ENCODE data around the gene CYP21A2.
"Not testable (repeated sequence)": the region's sequence is repeated elsewhere in the genome, so short reads cannot be mapped to it uniquely, and the experiment has no call there.

CYP21A2 gene

GRCh38 chr6:32035283-32036013 lies 2.8 kb upstream of the CYP21A2 start:
- DNase-seq, result not testable (repeated sequence)

- DNase-seq, result not testable (repeated sequence)
These were observed 1.1 kb upstream of the CYP21A2 start for GRCh38 chr6:32037136-32037535.

GRCh38 chr6:32038878-32039277 lies 663 bp downstream of the CYP21A2 start:
- DNase-seq, result not testable (repeated sequence)

GRCh38 chr6:32039321-32040274 lies 1.4 kb downstream of the CYP21A2 start:
- DNase-seq, result not testable (repeated sequence)

- DNase-seq, result not testable (repeated sequence)
These were observed 2.3 kb downstream of the CYP21A2 start for GRCh38 chr6:32040299-32041049.

GRCh38 chr6:32041050-32041321 lies 2.8 kb downstream of the CYP21A2 start:
- DNase-seq, result not testable (repeated sequence)

GRCh38 chr6:32041385-32041784 lies 3.2 kb downstream of the CYP21A2 start:
- not testable (repeated sequence) for DNase-seq

GRCh38 chr6:32042276-32042675 lies 4.1 kb downstream of the CYP21A2 start:
- DNase-seq, result not testable (repeated sequence)

GRCh38 chr6:32043589-32044380 lies 5.6 kb downstream of the CYP21A2 start:
- DNase-seq, result not testable (repeated sequence)

GRCh38 chr6:32044916-32045315 lies 6.7 kb downstream of the CYP21A2 start:
- DNase-seq, result not testable (repeated sequence)

- no peak for DNase-seq
These were observed 7.7 kb downstream of the CYP21A2 start for GRCh38 chr6:32045811-32046449.

GRCh38 chr6:32046450-32047083 lies 8.4 kb downstream of the CYP21A2 start:
- DNase-seq, result no peak

GRCh38 chr6:32047084-32047478 lies 8.9 kb downstream of the CYP21A2 start:
- no peak for DNase-seq

- no peak for DNase-seq
These were observed 9.3 kb downstream of the CYP21A2 start for GRCh38 chr6:32047539-32047854.

GRCh38 chr6:32047855-32048766 lies 9.9 kb downstream of the CYP21A2 start:
- DNase-seq, result no peak

GRCh38 chr6:32049149-32049548 lies 10.9 kb downstream of the CYP21A2 start:
- not testable (repeated sequence) for DNase-seq

GRCh38 chr6:32049736-32050135 lies 11.5 kb downstream of the CYP21A2 start:
- DNase-seq, result not testable (repeated sequence)

- no peak for DNase-seq
These were observed 12.3 kb downstream of the CYP21A2 start for GRCh38 chr6:32050562-32050961.

- DNase-seq, result not testable (repeated sequence)
These were observed 14.4 kb downstream of the CYP21A2 start for GRCh38 chr6:32052626-32053025.

GRCh38 chr6:32053314-32053713 lies 15.1 kb downstream of the CYP21A2 start:
- DNase-seq, result not testable (repeated sequence)

All from NCI-H1436 treated with DMSO at 0.1 percent for 48 hours (cell line).